Measurements from ENCODE around the gene TMEM132A. TPM values are rescaled to one million over a fixed set of nuclear protein-coding genes. Genes with fewer than 3 reads are reported as not detected.

Gene TMEM132A
- total RNA-seq, 1 experiment from 2014 or later: 84.2 TPM

DNA sequence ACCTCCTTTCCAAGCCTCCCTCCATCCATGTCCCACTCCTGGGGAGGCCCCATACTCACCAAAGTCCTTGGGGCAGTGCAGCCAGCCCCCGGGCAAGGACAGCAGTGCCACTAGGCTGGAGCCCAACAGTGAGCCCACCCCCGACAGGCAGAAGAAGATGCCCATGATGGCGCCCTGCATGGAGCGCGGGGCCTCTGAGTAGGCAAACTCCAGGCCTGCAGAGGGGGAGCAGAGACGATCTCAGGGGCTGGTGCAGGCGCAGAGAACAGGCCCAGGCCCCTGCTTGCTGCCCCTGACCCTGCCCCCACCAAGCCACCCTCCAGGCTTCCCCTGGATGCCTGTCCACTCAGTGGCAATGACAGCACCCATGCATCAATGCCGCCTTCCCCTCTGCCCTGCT, 13.6 kb downstream of the TMEM132A start:
- H2AFZ ChIP-seq (ENCODE audit: low read length): no peak overlapping the region
- H3K36me3 ChIP-seq (ENCODE audit: low read depth, low read length): 0 out of 2 replicates have a peak, but pooled peaks cover 2% of the 10 kb centered on the region
- no peaks in the 10 kb centered on the region for H3K27me3 ChIP-seq (ENCODE audit: low read length)
- H3K79me2 ChIP-seq (ENCODE audit: low read length): no peaks in the 10 kb centered on the region
- no peaks in the 10 kb centered on the region for H3K9me3 ChIP-seq (ENCODE audit: low read length)
- TF ChIP-seq EZH2phosphoT487 (IDR thresholded peaks at IDR 0.05; ENCODE audit: borderline replicate concordance, low read length) (no peak), EZH2 (IDR thresholded peaks at IDR 0.05; ENCODE audit: low read length, unreplicated experiment) (no peak)
- TF ChIP-seq, protein P1, sequence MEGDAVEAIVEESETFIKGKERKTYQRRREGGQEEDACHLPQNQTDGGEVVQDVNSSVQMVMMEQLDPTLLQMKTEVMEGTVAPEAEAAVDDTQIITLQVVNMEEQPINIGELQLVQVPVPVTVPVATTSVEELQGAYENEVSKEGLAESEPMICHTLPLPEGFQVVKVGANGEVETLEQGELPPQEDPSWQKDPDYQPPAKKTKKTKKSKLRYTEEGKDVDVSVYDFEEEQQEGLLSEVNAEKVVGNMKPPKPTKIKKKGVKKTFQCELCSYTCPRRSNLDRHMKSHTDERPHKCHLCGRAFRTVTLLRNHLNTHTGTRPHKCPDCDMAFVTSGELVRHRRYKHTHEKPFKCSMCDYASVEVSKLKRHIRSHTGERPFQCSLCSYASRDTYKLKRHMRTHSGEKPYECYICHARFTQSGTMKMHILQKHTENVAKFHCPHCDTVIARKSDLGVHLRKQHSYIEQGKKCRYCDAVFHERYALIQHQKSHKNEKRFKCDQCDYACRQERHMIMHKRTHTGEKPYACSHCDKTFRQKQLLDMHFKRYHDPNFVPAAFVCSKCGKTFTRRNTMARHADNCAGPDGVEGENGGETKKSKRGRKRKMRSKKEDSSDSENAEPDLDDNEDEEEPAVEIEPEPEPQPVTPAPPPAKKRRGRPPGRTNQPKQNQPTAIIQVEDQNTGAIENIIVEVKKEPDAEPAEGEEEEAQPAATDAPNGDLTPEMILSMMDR (conservative IDR thresholded peaks at IDR 0.05; ENCODE audit: low read depth, low read length): no peak
- H4K20me1 ChIP-seq (ENCODE audit: low read length): no peaks in the 10 kb centered on the region
- DNase-seq (no peak), ATAC-seq (no peak; the same call in 1 of the 2 replicates)
- no peak overlapping the region for H3K4me2 ChIP-seq (ENCODE audit: low read length)
- intact Hi-C loops (cut with micrococcal nuclease): no loop called here
- POLR2A ChIA-PET (ENCODE audit: unreplicated experiment): no interaction called here
- no TSS peak for BruUV-seq (replicated peaks)
- H3K9me2 ChIP-seq (replicated peaks; ENCODE audit: low read length): no peaks in the 10 kb centered on the region
- H3K4me3 ChIP-seq (ENCODE audit: low read length): no peak overlapping the region
- H3F3A ChIP-seq (ENCODE audit: low read length, unreplicated experiment): no peaks in the 10 kb centered on the region
- H3K27ac ChIP-seq (ENCODE audit: low read length): no peak overlapping the region
- CTCF ChIA-PET: no interaction called here
- H3K4me1 ChIP-seq (ENCODE audit: insufficient read depth, low read length): 0 out of 2 replicates have a peak, but pooled peaks cover under 1% of the 10 kb centered on the region
- no peak overlapping the region for H3K9ac ChIP-seq (ENCODE audit: low read length)

- Histone ChIP-seq H3K4me1 (ENCODE audit: insufficient read depth, low read length) (peaks cover 5% of the 10 kb centered on the region; the same call in 1 of the 2 replicates), H4K20me1 (ENCODE audit: low read length) (no peaks in the 10 kb centered on the region), H3K9me2 (replicated peaks; ENCODE audit: low read length) (no peaks in the 10 kb centered on the region), H3K4me3 (ENCODE audit: low read length) (no peak overlapping the region), H3K79me2 (ENCODE audit: low read length) (no peaks in the 10 kb centered on the region), H3K27ac (ENCODE audit: low read length) (no peak overlapping the region), H3K27me3 (ENCODE audit: low read length) (no peaks in the 10 kb centered on the region), H3F3A (ENCODE audit: low read length, unreplicated experiment) (no peaks in the 10 kb centered on the region), H3K9me3 (ENCODE audit: low read length) (no peaks in the 10 kb centered on the region), H3K4me2 (ENCODE audit: low read length) (no peak overlapping the region), H3K9ac (ENCODE audit: low read length) (no peak overlapping the region), H2AFZ (ENCODE audit: low read length) (no peak overlapping the region), H3K36me3 (ENCODE audit: low read depth, low read length) (0 out of 2 replicates have a peak, but pooled peaks cover 2% of the 10 kb centered on the region)
- ChIA-PET CTCF (no interaction called here), POLR2A (ENCODE audit: unreplicated experiment) (no interaction called here)
- TF ChIP-seq EZH2phosphoT487 (IDR thresholded peaks at IDR 0.05; ENCODE audit: borderline replicate concordance, low read length): no peak
- TF ChIP-seq EZH2 (IDR thresholded peaks at IDR 0.05; ENCODE audit: low read length, unreplicated experiment): no peak
- TF ChIP-seq, protein P1 (conservative IDR thresholded peaks at IDR 0.05; ENCODE audit: low read depth, low read length): no peak
- no peak for DNase-seq
- intact Hi-C loops (cut with micrococcal nuclease): no loop called here
- BruUV-seq (replicated peaks): no TSS peak
- no peak for ATAC-seq
Measured at GRCh38 chr11:60938500-60938899, 14.2 kb downstream of the TMEM132A start.

GRCh38 chr11:60939301-60939700, 15.0 kb downstream of the TMEM132A start:
- POLR2A ChIA-PET (ENCODE audit: unreplicated experiment): no interaction called here
- Histone ChIP-seq H2AFZ (ENCODE audit: low read length) (no peak overlapping the region), H3K36me3 (ENCODE audit: low read depth, low read length) (no peaks in the 10 kb centered on the region), H3K4me2 (ENCODE audit: low read length) (no peak overlapping the region), H3K79me2 (ENCODE audit: low read length) (no peaks in the 10 kb centered on the region), H3K4me3 (ENCODE audit: low read length) (no peak overlapping the region), H3K27ac (ENCODE audit: low read length) (no peak overlapping the region), H3K4me1 (ENCODE audit: insufficient read depth, low read length) (peaks cover 6% of the 10 kb centered on the region; the same call in 1 of the 2 replicates), H3K9me3 (ENCODE audit: low read length) (no peaks in the 10 kb centered on the region), H3K27me3 (ENCODE audit: low read length) (no peaks in the 10 kb centered on the region), H3F3A (ENCODE audit: low read length, unreplicated experiment) (no peaks in the 10 kb centered on the region), H3K9ac (ENCODE audit: low read length) (no peak overlapping the region), H3K9me2 (replicated peaks; ENCODE audit: low read length) (no peaks in the 10 kb centered on the region), H4K20me1 (ENCODE audit: low read length) (no peaks in the 10 kb centered on the region)
- DNase-seq (no peak), ATAC-seq (no peak)
- intact Hi-C loops (cut with micrococcal nuclease): no loop called here
- CTCF ChIA-PET: no interaction called here
- TF ChIP-seq, protein P1 (conservative IDR thresholded peaks at IDR 0.05; ENCODE audit: low read depth, low read length): no peak
- no peak for TF ChIP-seq EZH2phosphoT487 (IDR thresholded peaks at IDR 0.05; ENCODE audit: borderline replicate concordance, low read length)
- TF ChIP-seq EZH2 (IDR thresholded peaks at IDR 0.05; ENCODE audit: low read length, unreplicated experiment): no peak
- no TSS peak for BruUV-seq (replicated peaks)

Data from PC-3 (cell line).